ENCODE results near the gene RUNDC3A. TPM values are rescaled to one million over a fixed set of nuclear protein-coding genes. Genes with fewer than 3 reads are reported as not detected.
A peak's percentile ranks its signal among the peaks of the same experiment; 100 is the strongest.

Gene RUNDC3A
- total and polyA plus RNA-seq, 2 of the 8 experiments (the other 6 are each of a cell fraction or from before 2014, with no cell fraction given) = 6.4 to 13.8 TPM

DNA sequence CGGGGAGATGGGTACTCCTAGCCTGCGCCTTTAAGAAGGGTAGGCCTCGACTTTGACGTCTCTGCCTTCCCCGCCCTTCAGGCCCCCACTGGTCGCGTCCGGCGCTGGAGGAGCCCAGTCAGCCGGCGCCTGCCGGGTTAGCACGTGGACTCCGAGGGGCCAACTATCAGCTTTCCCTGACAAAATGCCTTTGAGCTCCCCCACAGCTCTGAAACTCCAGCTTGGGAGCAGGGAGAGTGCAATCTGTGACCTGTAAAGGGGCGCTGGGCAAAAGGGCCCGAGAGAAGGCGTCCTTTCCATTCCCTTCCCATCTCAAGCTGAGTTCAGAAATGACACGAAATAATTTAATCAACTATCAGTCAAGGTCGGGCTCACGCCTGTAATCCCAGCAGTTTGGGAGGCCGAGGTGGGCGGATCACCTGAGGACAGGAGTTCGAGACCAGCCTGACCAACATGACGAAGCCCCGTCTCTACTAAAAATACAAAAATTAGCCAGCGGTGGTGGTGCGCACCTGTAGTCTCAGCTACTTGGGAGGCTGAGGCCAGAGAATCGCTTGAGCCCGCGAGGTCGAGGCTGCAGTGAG lies 18.6 kb downstream of the RUNDC3A start:
- Histone ChIP-seq H3K36me3 (ENCODE audit: control insufficient read depth in 2 of 4, insufficient read depth in 4 of 4, low read length in 3 of 4) (peaks cover 2 to 6% (median 5%) of the 10 kb centered on the region in 4 experiments; a peak in 5 of 8 replicates), H3K23me2 (ENCODE audit: low read depth, low read length) (peaks cover 13% of the 10 kb centered on the region; the same call in 1 of the 2 replicates), H3K79me1 (ENCODE audit: low read depth, low read length) (peaks cover 11% of the 10 kb centered on the region), H3K9me3 (ENCODE audit: insufficient read depth in 2 of 2, low read depth in 1 of 2, low read length in 1 of 2) (no peaks in the 10 kb centered on the region), H2AK5ac (ENCODE audit: low read depth, low read length) (no peak overlapping the region), H2AFZ (ENCODE audit: low read length) (no peak overlapping the region), H3K4ac (replicated peaks; ENCODE audit: insufficient read length, low read depth, low read length) (no peak overlapping the region), H4K20me1 (replicated peaks in 1 of 2; ENCODE audit: control insufficient read depth in 1 of 2, insufficient read depth in 2 of 2, low read length in 2 of 2) (peaks cover 2 to 8% of the 10 kb centered on the region in 2 experiments), H2BK15ac (ENCODE audit: low read length) (no peak overlapping the region), H3K4me3 (ENCODE audit: extremely low read depth in 1 of 4, insufficient read depth in 2 of 4, low read depth in 3 of 4, low read length in 4 of 4) (peak overlapping the region in 2 of 4 experiments; percentile 10 to 14; a peak in 1 of 8 replicates), H3K27me3 (replicated peaks in 1 of 4; ENCODE audit: control insufficient read depth in 3 of 4, extremely low read depth in 1 of 4, insufficient read depth in 3 of 4, low read length in 3 of 4) (peaks cover 0 to 6% (median 0%) of the 10 kb centered on the region in 4 experiments; a peak in 5 of 7 replicates), H3K79me2 (ENCODE audit: control insufficient read depth in 1 of 2, insufficient read depth in 2 of 2, low read length in 2 of 2) (peaks cover 3 to 13% of the 10 kb centered on the region in 2 experiments; a peak in 3 of 4 replicates), H3K4me2 (ENCODE audit: insufficient read depth in 1 of 2, low read depth in 2 of 2, low read length in 2 of 2) (peak overlapping the region in 1 of 2 experiments; percentile 36; a peak in 2 of 4 replicates), H4K8ac (ENCODE audit: extremely low read depth, insufficient read depth, low read length) (no peak overlapping the region), H2BK20ac (ENCODE audit: low read length) (no peak overlapping the region), H3K18ac (ENCODE audit: extremely low read depth, low read length) (no peak overlapping the region), H4K5ac (ENCODE audit: insufficient read length, low read depth, low read length) (no peak overlapping the region), H3K9ac (replicated peaks in 1 of 4; ENCODE audit: extremely low read depth in 1 of 4, low read depth in 3 of 4, low read length in 3 of 4) (no peak overlapping the region), H3K23ac (ENCODE audit: insufficient read length) (no peak overlapping the region), H3K56ac (replicated peaks; ENCODE audit: insufficient read length, low read depth, low read length) (no peak overlapping the region), H2BK12ac (ENCODE audit: low read depth, low read length) (no peak overlapping the region), H2BK5ac (ENCODE audit: low read depth, low read length) (no peak overlapping the region), H3K14ac (ENCODE audit: insufficient read length) (no peak overlapping the region), H4K91ac (replicated peaks; ENCODE audit: insufficient read length, low read length) (no peak overlapping the region), H3K4me1 (replicated peaks in 1 of 4; ENCODE audit: control insufficient read depth in 3 of 4, insufficient read depth in 4 of 4, low read length in 3 of 4) (peaks cover 0 to 8% (median 4%) of the 10 kb centered on the region in 4 experiments; a peak in 6 of 7 replicates), H2BK120ac (replicated peaks; ENCODE audit: low read depth, low read length) (no peak overlapping the region), H3K27ac (ENCODE audit: low read depth, low read length) (no peak overlapping the region)
- CTCF ChIA-PET (ENCODE audit: partially characterized antibody) = interaction anchor here (0.7 to 3.9 kb wide), 9 partner anchors 16 to 561 kb away, joined by 3 to 19 read pairs (median 3); partner anchors contain the start of gene GRN
- POLR2A ChIA-PET (ENCODE audit: partially characterized antibody) = interaction anchor here (0.6 to 4.7 kb wide), 8 partner anchors 11 to 141 kb away, joined by 3 to 28 read pairs (median 4); partner anchors contain the start of genes TMUB2 and UBTF
- WGBS, 2 experiments (ENCODE audit: extremely low coverage in 1 of 2, insufficient coverage in 1 of 2, insufficient read length in 1 of 2, insufficient replicate concordance in 2 of 2, low coverage in 1 of 2, low lambda C conversion rate in 2 of 2, missing lambda C conversion rate in 1 of 2) = 59% methylated on average over 21 of the region's 31 CpGs; no CpG with 5 or more reads in 1 of the 2 experiments
- DNase-seq (ENCODE audit: low read depth in 1 of 2, low spot score in 2 of 2) = peak; percentile 86 to 90
- peak; percentile 28 for FAIRE-seq
- TF ChIP-seq TBP (IDR thresholded peaks at IDR 0.05; ENCODE audit: low read depth, low read length) (0 out of 2 replicates have a peak, but pooled peaks have one; percentile 20), SP1 (IDR thresholded peaks at IDR 0.05; ENCODE audit: low read depth, low read length) (peak; percentile 91), MAFK (IDR thresholded peaks at IDR 0.05; ENCODE audit: low read depth, low read length) (no peak), KDM4A (IDR thresholded peaks at IDR 0.05; ENCODE audit: low read depth, low read length, severe bottlenecking) (no peak), EP300 (IDR thresholded peaks at IDR 0.05; ENCODE audit: borderline replicate concordance in 1 of 2, low read depth in 2 of 2, low read length in 2 of 2) (peak in 1 of 2 experiments; percentile 49; a peak in 1 of 3 replicates), RBBP5 (IDR thresholded peaks at IDR 0.05; ENCODE audit: borderline replicate concordance, low read depth, low read length) (no peak), BACH1 (IDR thresholded peaks at IDR 0.05; ENCODE audit: low read length) (peak; percentile 31; the same call in 1 of the 2 replicates), CHD2 (IDR thresholded peaks at IDR 0.05; ENCODE audit: low read length) (peak; percentile 24; the same call in 1 of the 2 replicates), EGR1 (IDR thresholded peaks at IDR 0.05; ENCODE audit: borderline replicate concordance, low read depth, low read length) (peak; percentile 76), TAF1 (IDR thresholded peaks at IDR 0.05; ENCODE audit: low read depth, low read length) (peak; percentile 54; the same call in 1 of the 2 replicates)
- TF ChIP-seq, protein P1, sequence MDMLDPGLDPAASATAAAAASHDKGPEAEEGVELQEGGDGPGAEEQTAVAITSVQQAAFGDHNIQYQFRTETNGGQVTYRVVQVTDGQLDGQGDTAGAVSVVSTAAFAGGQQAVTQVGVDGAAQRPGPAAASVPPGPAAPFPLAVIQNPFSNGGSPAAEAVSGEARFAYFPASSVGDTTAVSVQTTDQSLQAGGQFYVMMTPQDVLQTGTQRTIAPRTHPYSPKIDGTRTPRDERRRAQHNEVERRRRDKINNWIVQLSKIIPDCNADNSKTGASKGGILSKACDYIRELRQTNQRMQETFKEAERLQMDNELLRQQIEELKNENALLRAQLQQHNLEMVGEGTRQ (IDR thresholded peaks at IDR 0.05; ENCODE audit: low read length) = peak; percentile 56
